Motor neuron (in vitro differentiated cells): ENCODE data around the gene GALNT7. TPM values are rescaled to one million over a fixed set of nuclear protein-coding genes. Genes with fewer than 3 reads are reported as not detected.
A peak's percentile ranks its signal among the peaks of the same experiment; 100 is the strongest.

Experiments
- ATAC-seq, 8 experiments: fragments of 200-7000 bp; cut with Tn5 transposase; replicated peaks in 6 of 8; 2 replicates each; pipeline ENCODE4 v1.8.0; 2021; ENCODE audit warnings: mild to moderate bottlenecking in 8 of 8, moderate library complexity in 8 of 8
- H3K27ac ChIP-seq, 2 donors: fragments of 250-450 bp; sonication (Bioruptor Pico); 2 replicates each; pipeline ENCODE4 v1.9.0; 2021; ENCODE audit warnings: antibody characterized with exemption in 2 of 2, mild to moderate bottlenecking in 2 of 2, moderate library complexity in 1 of 2
- H3K4me1 ChIP-seq, 2 donors: fragments of 250-450 bp; sonication (Bioruptor Pico); replicated peaks in 1 of 2; 2 replicates each; pipeline ENCODE4 v1.6.1; 2021; ENCODE audit warnings: antibody characterized with exemption in 2 of 2, mild to moderate bottlenecking in 2 of 2, moderate library complexity in 1 of 2
- H3K4me3 ChIP-seq, 5 donors: fragments of 250-450 bp; sonication (Bioruptor Pico); 2 replicates each; pipeline ENCODE4 v1.9.0; 2021; ENCODE audit warnings: antibody characterized with exemption in 5 of 5, mild to moderate bottlenecking in 5 of 5, moderate library complexity in 4 of 5
- WGBS, 10 experiments: fragments of 450-650 bp; shearing (Covaris generic); methylation state at CpG; one replicate each; pipeline ENCODE4 v1.0.0; 2022; 5-methylcytosine and 5-hydroxymethylcytosine counted together
- in situ Hi-C, 9 experiments: fragments of 400-800 bp; cut with MboI; loops; one replicate each; pipeline ENCODE4 v1.15.0; 2021; ENCODE audit warnings: low sequenced_read_pairs in 9 of 9, low pct_unique_long_range_greater_than_20kb in 2 of 9; ENCODE audit not compliant: unreplicated experiment in 9 of 9
- total RNA-seq, 8 experiments: library from RNA; unstranded; fragments of 300-600 nt; gene quantifications; 2 replicates each; pipeline versions ENCODE4 v1.2.3 to v1.2.4, GENCODE V29; 2022

GALNT7 gene
- total RNA-seq, 8 experiments from 2014 or later, result 10.4 to 39.5 (median 28.5) TPM

DNA sequence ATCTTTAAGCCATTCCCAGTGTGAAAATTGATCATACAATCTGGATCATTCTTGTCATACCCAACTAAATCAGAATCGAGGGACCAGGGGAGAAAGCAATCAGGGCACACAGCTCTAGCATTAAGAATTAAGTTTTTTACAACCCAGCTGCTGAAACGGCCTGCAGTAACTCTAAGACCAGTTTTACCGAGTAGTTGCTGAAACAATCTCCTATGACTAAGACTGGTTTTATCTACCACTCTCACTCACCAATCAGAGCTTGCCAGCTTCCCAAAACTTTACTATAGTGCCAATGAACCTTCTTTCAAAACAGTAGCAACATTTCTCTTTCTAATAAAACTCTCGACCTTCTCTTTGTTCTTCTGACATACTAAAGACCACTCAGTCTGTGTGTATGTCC lies 199.3 kb downstream of the GALNT7 start:
- in situ Hi-C loops, result no loop called here
- Histone ChIP-seq H3K27ac (no peak overlapping the region), H3K4me3 (peak overlapping the region in 4 of 5 donors; percentile 3 to 12 (median 8)), H3K4me1 (peaks cover 2 to 16% of the 10 kb centered on the region in 2 donors)
- 0 to 77% (median 51%) methylated on average over 1 to 4 of the region's 4 CpGs; no CpG with 5 or more reads in 2 of the 10 experiments for WGBS, 10 experiments
- ATAC-seq, result no peak

DNA sequence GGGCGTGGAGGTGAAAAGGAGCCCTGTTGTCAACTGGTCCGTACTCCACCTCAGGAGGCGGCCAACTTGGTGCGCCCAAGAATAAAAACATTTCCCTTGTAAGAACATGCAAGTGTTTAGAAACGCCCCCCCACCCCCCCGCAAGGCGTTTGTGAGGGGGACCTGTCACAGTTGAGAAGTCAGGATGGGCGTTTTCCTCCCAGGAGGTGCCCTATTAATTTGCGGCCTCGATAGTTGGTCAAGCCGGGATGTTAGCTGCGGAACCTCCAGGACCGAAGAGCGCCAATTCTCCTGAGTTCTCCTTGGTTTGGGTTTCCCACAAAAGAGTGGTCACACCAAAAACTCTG lies 201.5 kb downstream of the GALNT7 start:
- peaks cover 2 to 20% of the 10 kb centered on the region in 2 donors for H3K4me1 ChIP-seq
- 0% methylated on average over 2 to 6 of the region's 14 CpGs; no CpG with 5 or more reads in 5 of the 10 experiments for WGBS, 10 experiments
- ATAC-seq, result peak in 2 of 8 experiments; percentile 6 to 10
- in situ Hi-C loops, result no loop called here
- H3K27ac ChIP-seq, result peak overlapping the region in 1 of 2 donors; percentile 11
- peak overlapping the region; percentile 56 to 92 (median 82) for H3K4me3 ChIP-seq

DNA sequence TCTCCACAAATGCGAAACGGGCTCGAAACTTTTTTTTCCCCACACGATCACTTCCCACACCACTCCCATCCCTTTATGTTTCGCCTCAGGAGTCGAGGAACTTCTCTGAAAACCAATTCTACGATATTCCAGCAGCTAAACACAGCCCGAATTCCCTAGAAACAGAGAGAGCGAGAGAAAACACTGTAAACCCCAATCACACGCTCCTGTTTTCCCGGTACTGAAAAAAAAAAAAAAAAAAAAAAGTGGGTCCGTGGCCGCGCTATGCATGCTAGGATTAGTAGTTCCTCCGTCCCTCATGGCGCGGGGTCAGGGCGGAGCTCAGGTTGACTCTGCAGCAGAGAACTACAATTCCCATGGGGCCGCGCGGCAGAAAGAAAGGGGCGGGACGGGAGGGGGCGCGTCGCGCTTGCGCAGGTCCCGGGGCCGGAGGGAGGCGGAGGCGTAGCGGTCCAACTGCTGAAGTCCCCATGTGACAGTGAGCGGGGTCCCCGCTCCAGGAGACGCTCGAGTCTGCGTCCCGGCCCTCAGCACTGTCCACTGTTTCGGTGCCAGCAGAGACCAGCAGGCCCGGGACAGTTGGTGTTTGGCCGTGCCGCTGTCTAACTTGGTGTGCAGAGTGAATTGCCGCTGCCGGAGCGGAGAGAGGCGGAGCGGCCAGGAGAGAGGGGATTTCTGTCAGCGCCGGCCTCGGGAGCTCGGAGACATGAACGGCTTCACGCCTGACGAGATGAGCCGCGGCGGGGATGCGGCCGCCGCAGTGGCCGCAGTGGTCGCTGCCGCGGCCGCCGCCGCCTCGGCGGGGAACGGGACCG lies 202.1 kb downstream of the GALNT7 start, which contains the start of gene SAP30:
Gene SAP30, plus strand, starts transcription at position 478 of the 815 bp plus-strand sequence. Its CDS starts 229 bp downstream, at position 707.
- ATAC-seq, result peak; percentile 71 to 89 (median 86)
- WGBS, 10 experiments, result 0 to 3% (median 1%) methylated on average over 6 to 24 of the region's 72 CpGs; no CpG with 5 or more reads in 4 of the 10 experiments
- peak within 1 kb of the TSS; percentile 42 to 87 for H3K27ac ChIP-seq
- peak within 1 kb of the TSS; percentile 56 to 92 (median 82) for H3K4me3 ChIP-seq
- peaks cover 2 to 20% of the 10 kb centered on the region in 2 donors for H3K4me1 ChIP-seq
- in situ Hi-C loops, result no loop called here

DNA sequence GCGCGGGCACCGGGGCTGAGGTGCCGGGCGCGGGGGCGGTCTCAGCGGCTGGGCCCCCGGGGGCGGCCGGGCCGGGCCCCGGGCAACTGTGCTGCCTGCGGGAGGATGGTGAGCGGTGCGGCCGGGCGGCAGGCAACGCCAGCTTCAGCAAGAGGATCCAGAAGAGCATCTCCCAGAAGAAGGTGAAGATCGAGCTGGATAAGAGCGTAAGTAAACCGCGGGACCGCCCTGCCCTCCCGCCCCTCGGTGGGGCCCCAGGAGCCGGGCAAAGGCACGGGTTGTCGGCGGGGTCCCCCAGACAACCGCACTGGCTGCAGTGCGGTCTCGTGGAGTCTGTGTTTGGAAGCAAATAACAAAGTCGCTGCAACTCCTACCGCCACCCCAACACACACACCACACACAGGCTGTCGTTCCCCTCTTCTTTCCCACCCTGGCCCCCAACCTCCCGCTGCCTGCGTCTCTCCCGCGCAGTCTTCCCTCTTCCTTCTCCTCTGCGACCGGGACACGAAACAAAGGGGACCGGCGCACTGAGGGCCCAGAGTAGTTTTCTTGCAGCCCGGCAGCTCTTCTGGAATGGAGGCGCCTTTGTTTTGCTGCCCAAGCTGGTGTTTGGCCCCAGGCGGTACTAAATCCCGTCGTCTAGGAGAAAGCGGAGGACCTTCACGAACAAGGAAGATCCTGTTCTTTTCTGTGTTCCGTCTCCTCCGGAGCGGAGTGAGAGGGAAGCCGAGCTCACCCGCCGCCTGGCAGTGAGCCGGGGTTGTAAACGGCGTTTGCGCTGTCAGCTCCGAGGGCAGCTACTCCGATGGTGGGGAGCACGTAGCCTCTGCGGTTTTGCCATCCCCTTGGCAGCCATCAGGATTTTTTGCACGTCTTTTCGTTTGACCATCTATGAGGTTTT lies 202.9 kb downstream of the GALNT7 start:
- in situ Hi-C loops, result no loop called here
- peak overlapping the region; percentile 42 to 87 for H3K27ac ChIP-seq
- peak overlapping the region; percentile 56 to 92 (median 82) for H3K4me3 ChIP-seq
- peaks cover 2 to 20% of the 10 kb centered on the region in 2 donors for H3K4me1 ChIP-seq
- 0 to 3% (median 0%) methylated on average over 2 to 21 of the region's 68 CpGs; no CpG with 5 or more reads in 2 of the 10 experiments for WGBS, 10 experiments
- peak; percentile 7 to 30 (median 20) for ATAC-seq

Other genes starting within 250 kb of the GALNT7 start
- gene HMGB2, start 165.5 kb downstream of the GALNT7 start, total RNA-seq, result 100 to 1,000 TPM in 7 of 8 experiments, 1 to 10 TPM in 1; 6.0 to 572 (median 265) TPM
- 10 to 100 TPM in 7 of 8 experiments, 1 to 10 TPM in 1; 6.5 to 34.9 (median 18.4) TPM for gene SAP30, start 202.1 kb downstream of the GALNT7 start, total RNA-seq
- gene SCRG1, start 230.3 kb downstream of the GALNT7 start, total RNA-seq, result 10 to 100 TPM in 1 of 8 experiments, 1 to 10 TPM in 4, under 1 TPM in 3; 0.36 to 28.1 (median 3.0) TPM